Caco-2 (cell line): Measurements from ENCODE around the gene PROX2. TPM values are rescaled to one million over a fixed set of nuclear protein-coding genes. Genes with fewer than 3 reads are reported as not detected.
A peak's percentile ranks its signal among the peaks of the same experiment; 100 is the strongest.

Source experiments
- BruUV-seq: library from RNA; stranded (reverse); fragments of 400-500 nt; replicated peaks from 2 replicates; lab custom pipeline; 2021; lab: Mats Ljungman, UMichigan
- CTCF ChIA-PET: fragments of 300-600 bp; sonication (Branson Sonifier 250); formaldehyde crosslinking; loops from one replicate; lab custom pipeline; 2022; ENCODE audit warnings: antibody characterized with exemption; lab: Charles Lee
- POLR2A ChIA-PET: fragments of 300-600 bp; sonication (Branson Sonifier 250); formaldehyde crosslinking; loops from one replicate; lab custom pipeline; 2022; ENCODE audit warnings: antibody characterized with exemption; lab: Charles Lee
- DNase-seq, 2 experiments: peaks; one replicate each; pipeline versions ENCODE4 v3.0.0 to v3.0.0-alpha.2; 2020 to 2022
- H3K27me3 ChIP-seq: replicated peaks from 2 replicates; pipeline ENCODE4 v1.6.0; 2011; ENCODE audit warnings: low read length; ENCODE audit not compliant: control insufficient read depth, insufficient read depth
- H3K36me3 ChIP-seq: 2 replicates; pipeline ENCODE4 v1.5.1; 2011; ENCODE audit warnings: low read length; ENCODE audit not compliant: control insufficient read depth, insufficient read depth
- H3K4me1 ChIP-seq: fragments of 250-450 bp; sonication (Bioruptor Pico); 2 replicates; pipeline ENCODE4 v1.5.1; 2020; ENCODE audit warnings: mild to moderate bottlenecking
- H3K4me3 ChIP-seq: 2 replicates; pipeline ENCODE4 v1.5.1; 2011; ENCODE audit warnings: low read depth, mild to moderate bottlenecking, control low read depth, low read length
- H3K9me3 ChIP-seq: fragments of 250-450 bp; sonication (Bioruptor Pico); 2 replicates; pipeline ENCODE4 v1.5.1; 2020; ENCODE audit warnings: mild to moderate bottlenecking, moderate library complexity
- H3K27ac Mint-ChIP-seq: one replicate; pipeline ENCODE4 v1.8.0; 2022; ENCODE audit warnings: mixed read lengths; ENCODE audit not compliant: unreplicated experiment
- H3K27me3 Mint-ChIP-seq: one replicate; pipeline ENCODE4 v1.8.0; 2022; ENCODE audit warnings: mixed read lengths; ENCODE audit not compliant: insufficient read depth, unreplicated experiment
- H3K36me3 Mint-ChIP-seq: one replicate; pipeline ENCODE4 v1.8.0; 2022; ENCODE audit warnings: mild to moderate bottlenecking, mixed read lengths; ENCODE audit not compliant: insufficient read depth, unreplicated experiment
- H3K4me1 Mint-ChIP-seq: one replicate; pipeline ENCODE4 v1.8.0; 2022; ENCODE audit warnings: low read depth, mixed read lengths; ENCODE audit not compliant: unreplicated experiment
- H3K4me3 Mint-ChIP-seq: one replicate; pipeline ENCODE4 v1.8.0; 2022; ENCODE audit warnings: mild to moderate bottlenecking, moderate library complexity, mixed read lengths; ENCODE audit not compliant: unreplicated experiment
- H3K9me3 Mint-ChIP-seq: one replicate; pipeline ENCODE4 v1.8.0; 2022; ENCODE audit warnings: mixed read lengths; ENCODE audit not compliant: unreplicated experiment
- intact Hi-C: fragments of 100-400 bp; cut with micrococcal nuclease; formaldehyde crosslinking; loops from one replicate; pipeline ENCODE4 v1.10.0; 2022; ENCODE audit not compliant: unreplicated experiment
- total RNA-seq: library from RNA; stranded (reverse); gene quantifications from 2 replicates; pipeline ENCODE4 v1.2.3, GENCODE V29; 2022
- TF ChIP-seq, protein P1 (sequence below), 2 experiments: fragments of 200-600 bp in 1 of 2; IDR thresholded peaks; 1 replicate in 1 of 2; 2 replicates in 1 of 2; pipeline versions ENCODE4 v1.5.1 to v1.8.0; 2011 to 2022; ENCODE audit warnings: antibody characterized with exemption in 1 of 2, control low read depth in 1 of 2, inconsistent platforms in 1 of 2, low read depth in 1 of 2, low read length in 1 of 2, mild to moderate bottlenecking in 1 of 2, moderate library complexity in 1 of 2; ENCODE audit not compliant: insufficient read depth in 1 of 2, severe bottlenecking in 1 of 2, unreplicated experiment in 1 of 2

Gene PROX2
- total RNA-seq, 1 experiment from 2014 or later = not detected

DNA sequence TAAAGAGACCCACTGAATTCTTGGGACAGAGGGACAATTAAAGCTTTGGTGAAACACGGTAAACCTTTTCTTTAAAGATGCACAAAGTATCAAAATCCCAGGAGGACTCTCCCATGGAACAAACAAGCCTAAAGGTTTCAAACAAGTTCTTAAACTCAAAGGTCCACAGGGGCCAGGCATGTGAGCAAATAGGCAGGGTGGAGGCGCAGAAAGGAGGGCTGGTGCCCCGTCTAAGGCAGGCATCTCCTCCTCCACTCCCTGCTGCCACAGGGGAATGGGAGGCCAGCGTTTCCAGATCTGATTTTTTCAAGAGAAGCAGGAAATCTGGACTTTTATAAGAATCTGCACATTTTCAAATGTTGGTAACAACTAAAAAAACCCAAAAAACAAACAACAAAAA is 39.5 kb upstream of the PROX2 start:
- no TSS peak for BruUV-seq
- Histone ChIP-seq H3K36me3 (no peaks in the 10 kb centered on the region), H3K9me3 (no peaks in the 10 kb centered on the region), H3K4me1 (no peaks in the 10 kb centered on the region), H3K4me3 (no peak overlapping the region), H3K27me3 (no peaks in the 10 kb centered on the region)
- TF ChIP-seq, protein P1, sequence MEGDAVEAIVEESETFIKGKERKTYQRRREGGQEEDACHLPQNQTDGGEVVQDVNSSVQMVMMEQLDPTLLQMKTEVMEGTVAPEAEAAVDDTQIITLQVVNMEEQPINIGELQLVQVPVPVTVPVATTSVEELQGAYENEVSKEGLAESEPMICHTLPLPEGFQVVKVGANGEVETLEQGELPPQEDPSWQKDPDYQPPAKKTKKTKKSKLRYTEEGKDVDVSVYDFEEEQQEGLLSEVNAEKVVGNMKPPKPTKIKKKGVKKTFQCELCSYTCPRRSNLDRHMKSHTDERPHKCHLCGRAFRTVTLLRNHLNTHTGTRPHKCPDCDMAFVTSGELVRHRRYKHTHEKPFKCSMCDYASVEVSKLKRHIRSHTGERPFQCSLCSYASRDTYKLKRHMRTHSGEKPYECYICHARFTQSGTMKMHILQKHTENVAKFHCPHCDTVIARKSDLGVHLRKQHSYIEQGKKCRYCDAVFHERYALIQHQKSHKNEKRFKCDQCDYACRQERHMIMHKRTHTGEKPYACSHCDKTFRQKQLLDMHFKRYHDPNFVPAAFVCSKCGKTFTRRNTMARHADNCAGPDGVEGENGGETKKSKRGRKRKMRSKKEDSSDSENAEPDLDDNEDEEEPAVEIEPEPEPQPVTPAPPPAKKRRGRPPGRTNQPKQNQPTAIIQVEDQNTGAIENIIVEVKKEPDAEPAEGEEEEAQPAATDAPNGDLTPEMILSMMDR (IDR thresholded peaks at IDR 0.05; ENCODE audit: insufficient read depth in 1 of 2, low read depth in 1 of 2, low read length in 1 of 2, severe bottlenecking in 1 of 2, unreplicated experiment in 1 of 2) = no peak
- no peak for DNase-seq
- intact Hi-C loops = loop anchor here (2.0 kb wide), 1 partner anchor 387 kb away; no protein-coding TSS in a partner anchor
- CTCF ChIA-PET = no interaction called here
- POLR2A ChIA-PET = no interaction called here
- H3K9me3 Mint-ChIP-seq = no peaks in the 10 kb centered on the region
- no peak overlapping the region for H3K27ac Mint-ChIP-seq
- no peaks in the 10 kb centered on the region for H3K27me3 Mint-ChIP-seq
- H3K36me3 Mint-ChIP-seq = peaks cover 4% of the 10 kb centered on the region
- no peaks in the 10 kb centered on the region for H3K4me1 Mint-ChIP-seq
- H3K4me3 Mint-ChIP-seq = no peak overlapping the region

DNA sequence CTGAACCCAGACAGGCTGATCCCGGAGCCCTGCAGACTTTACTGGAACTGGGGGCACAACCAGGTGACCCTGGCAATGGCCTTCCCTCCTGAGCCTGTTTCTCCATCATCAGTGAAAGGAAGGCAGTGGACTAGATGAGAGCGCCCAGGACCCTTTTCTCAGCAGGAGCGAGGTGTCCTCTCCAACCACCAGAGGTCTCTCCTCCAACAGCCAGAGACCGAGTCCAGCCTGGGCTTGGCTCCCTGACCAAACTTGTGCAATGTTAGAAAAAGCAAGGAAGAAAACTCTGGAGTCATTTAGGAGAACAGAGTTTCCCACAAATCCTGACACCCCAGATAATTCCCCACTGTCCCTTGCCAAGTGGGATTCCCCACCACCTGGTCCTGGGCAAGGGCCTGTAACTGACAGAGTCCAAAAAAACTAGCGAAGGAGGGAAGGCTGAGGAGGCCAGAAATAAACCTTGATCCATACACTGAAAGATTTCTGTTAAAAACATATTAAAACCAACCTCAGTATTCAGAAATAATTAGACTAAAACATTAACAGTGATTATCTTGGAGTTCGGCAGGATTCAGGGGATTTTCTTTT is 38.1 kb upstream of the PROX2 start:
- intact Hi-C loops = loop anchor here (1.0 to 2.0 kb wide), 2 partner anchors 174 to 389 kb away; no protein-coding TSS in a partner anchor
- BruUV-seq = no TSS peak
- H3K4me3 Mint-ChIP-seq = no peak overlapping the region
- ChIA-PET POLR2A (no interaction called here), CTCF (no interaction called here)
- TF ChIP-seq, protein P1 (IDR thresholded peaks at IDR 0.05; ENCODE audit: insufficient read depth in 1 of 2, low read depth in 1 of 2, low read length in 1 of 2, severe bottlenecking in 1 of 2, unreplicated experiment in 1 of 2) = peak; percentile 67 to 87
- H3K27ac Mint-ChIP-seq = no peak overlapping the region
- no peaks in the 10 kb centered on the region for H3K27me3 ChIP-seq
- peak; percentile 74 for DNase-seq
- H3K36me3 ChIP-seq = no peaks in the 10 kb centered on the region
- peaks cover 4% of the 10 kb centered on the region for H3K36me3 Mint-ChIP-seq
- no peaks in the 10 kb centered on the region for H3K9me3 ChIP-seq
- no peaks in the 10 kb centered on the region for H3K9me3 Mint-ChIP-seq
- no peaks in the 10 kb centered on the region for H3K4me1 ChIP-seq
- no peaks in the 10 kb centered on the region for H3K4me1 Mint-ChIP-seq
- H3K4me3 ChIP-seq = no peak overlapping the region
- H3K27me3 Mint-ChIP-seq = no peaks in the 10 kb centered on the region

DNA sequence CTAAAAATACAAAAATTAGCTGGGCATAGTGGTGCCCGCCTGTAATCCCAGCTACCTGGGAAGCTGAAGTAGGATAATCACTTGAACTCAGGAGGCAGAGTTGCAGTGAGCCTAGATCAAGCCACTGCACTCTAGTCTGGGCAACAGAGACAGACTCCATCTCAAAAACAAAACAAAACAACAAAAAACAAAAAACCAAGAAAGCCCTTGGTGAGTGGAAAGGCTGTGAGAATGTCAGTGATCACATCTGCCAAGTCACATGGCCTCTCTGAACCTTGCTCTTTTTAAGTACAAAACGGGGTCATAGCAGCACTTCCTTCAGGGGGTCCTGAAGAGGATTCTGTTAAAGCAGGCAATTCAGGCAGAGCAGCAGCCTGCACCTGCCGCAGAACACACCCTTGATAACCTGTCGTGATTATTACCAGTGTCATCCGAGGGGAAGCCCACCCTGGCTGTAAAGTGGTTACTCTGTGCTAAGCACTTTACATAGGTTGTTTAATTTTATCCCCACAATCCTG is 37.5 kb upstream of the PROX2 start:
- ChIA-PET POLR2A (no interaction called here), CTCF (no interaction called here)
- intact Hi-C loops = no loop called here
- Histone ChIP-seq H3K9me3 (no peaks in the 10 kb centered on the region), H3K4me3 (no peak overlapping the region), H3K4me1 (no peaks in the 10 kb centered on the region), H3K36me3 (no peaks in the 10 kb centered on the region), H3K27me3 (no peaks in the 10 kb centered on the region)
- no TSS peak for BruUV-seq
- Mint-ChIP-seq H3K36me3 (peaks cover 4% of the 10 kb centered on the region), H3K27ac (no peak overlapping the region), H3K4me3 (no peak overlapping the region), H3K9me3 (no peaks in the 10 kb centered on the region), H3K4me1 (no peaks in the 10 kb centered on the region), H3K27me3 (no peaks in the 10 kb centered on the region)
- TF ChIP-seq, protein P1 (IDR thresholded peaks at IDR 0.05; ENCODE audit: insufficient read depth in 1 of 2, low read depth in 1 of 2, low read length in 1 of 2, severe bottlenecking in 1 of 2, unreplicated experiment in 1 of 2) = no peak
- no peak for DNase-seq
